ENCODE measurements around the gene LYPD6. TPM values are rescaled to one million over a fixed set of nuclear protein-coding genes. Genes with fewer than 3 reads are reported as not detected.

LYPD6 gene
- polyA plus RNA-seq, 1 of the 3 experiments (the other 2 are of a cell fraction), result 8.1 TPM

DNA sequence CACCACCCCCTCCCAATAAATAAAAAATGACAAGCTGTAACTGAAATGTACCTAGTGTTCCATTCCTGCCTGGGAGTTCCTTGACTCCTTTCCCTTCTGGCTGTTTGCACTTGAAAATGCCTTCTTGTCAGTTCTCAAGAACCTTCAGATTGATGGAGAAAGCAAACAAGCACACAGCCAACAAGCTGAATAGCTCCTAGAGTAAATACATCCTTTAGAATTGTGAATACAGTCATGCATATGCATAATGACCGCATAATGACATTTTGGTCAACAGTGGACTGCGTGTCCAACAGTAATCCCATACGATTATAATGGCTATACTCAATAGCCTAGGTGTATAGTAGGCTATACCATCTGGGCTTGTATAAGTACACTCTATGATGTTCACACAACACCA, 97.0 kb downstream of the LYPD6 start:
- no peak overlapping the region for H2AFZ ChIP-seq (ENCODE audit: low read depth)
- no peaks in the 10 kb centered on the region for H3K27me3 ChIP-seq (ENCODE audit: insufficient read depth)
- H3K9me3 ChIP-seq, result no peaks in the 10 kb centered on the region
- H3K4me2 ChIP-seq, result no peak overlapping the region
- no peaks in the 10 kb centered on the region for H3K79me2 ChIP-seq (ENCODE audit: insufficient read depth)
- no peaks in the 10 kb centered on the region for H4K20me1 ChIP-seq (ENCODE audit: insufficient read depth)
- H3K9me2 ChIP-seq, result no peaks in the 10 kb centered on the region
- H3K4me1 ChIP-seq (ENCODE audit: control insufficient read depth in 1 of 2, insufficient read depth in 2 of 2, low read depth in 1 of 2, low read length in 1 of 2), result no peaks in the 10 kb centered on the region; a peak in 1 of 4 replicates
- H3K36me3 ChIP-seq (replicated peaks in 1 of 2; ENCODE audit: control insufficient read depth in 1 of 2, insufficient read depth in 2 of 2, low read length in 1 of 2), result no peaks in the 10 kb centered on the region
- H3K4me3 ChIP-seq (ENCODE audit: low read depth in 2 of 2, low read length in 1 of 2), result no peak overlapping the region
- ChIA-PET CTCF (no interaction called here), POLR2A (no interaction called here)
- no peak overlapping the region for H3K27ac ChIP-seq (ENCODE audit: low read depth in 2 of 2, low read length in 1 of 2)
- TF ChIP-seq, protein P1, sequence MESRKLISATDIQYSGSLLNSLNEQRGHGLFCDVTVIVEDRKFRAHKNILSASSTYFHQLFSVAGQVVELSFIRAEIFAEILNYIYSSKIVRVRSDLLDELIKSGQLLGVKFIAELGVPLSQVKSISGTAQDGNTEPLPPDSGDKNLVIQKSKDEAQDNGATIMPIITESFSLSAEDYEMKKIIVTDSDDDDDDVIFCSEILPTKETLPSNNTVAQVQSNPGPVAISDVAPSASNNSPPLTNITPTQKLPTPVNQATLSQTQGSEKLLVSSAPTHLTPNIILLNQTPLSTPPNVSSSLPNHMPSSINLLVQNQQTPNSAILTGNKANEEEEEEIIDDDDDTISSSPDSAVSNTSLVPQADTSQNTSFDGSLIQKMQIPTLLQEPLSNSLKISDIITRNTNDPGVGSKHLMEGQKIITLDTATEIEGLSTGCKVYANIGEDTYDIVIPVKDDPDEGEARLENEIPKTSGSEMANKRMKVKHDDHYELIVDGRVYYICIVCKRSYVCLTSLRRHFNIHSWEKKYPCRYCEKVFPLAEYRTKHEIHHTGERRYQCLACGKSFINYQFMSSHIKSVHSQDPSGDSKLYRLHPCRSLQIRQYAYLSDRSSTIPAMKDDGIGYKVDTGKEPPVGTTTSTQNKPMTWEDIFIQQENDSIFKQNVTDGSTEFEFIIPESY (IDR thresholded peaks at IDR 0.05; ENCODE audit: borderline replicate concordance, low read depth), result no peak
- TF ChIP-seq SIN3A (IDR thresholded peaks at IDR 0.05; ENCODE audit: borderline replicate concordance, low read depth, low read length), result no peak
- TF ChIP-seq, protein P2, sequence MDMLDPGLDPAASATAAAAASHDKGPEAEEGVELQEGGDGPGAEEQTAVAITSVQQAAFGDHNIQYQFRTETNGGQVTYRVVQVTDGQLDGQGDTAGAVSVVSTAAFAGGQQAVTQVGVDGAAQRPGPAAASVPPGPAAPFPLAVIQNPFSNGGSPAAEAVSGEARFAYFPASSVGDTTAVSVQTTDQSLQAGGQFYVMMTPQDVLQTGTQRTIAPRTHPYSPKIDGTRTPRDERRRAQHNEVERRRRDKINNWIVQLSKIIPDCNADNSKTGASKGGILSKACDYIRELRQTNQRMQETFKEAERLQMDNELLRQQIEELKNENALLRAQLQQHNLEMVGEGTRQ (IDR thresholded peaks at IDR 0.05; ENCODE audit: borderline replicate concordance, low read depth, low read length), result no peak
- no peak for TF ChIP-seq GABPA (IDR thresholded peaks at IDR 0.05; ENCODE audit: low read depth)
- TF ChIP-seq EP300 (IDR thresholded peaks at IDR 0.05; ENCODE audit: borderline replicate concordance in 1 of 2, low read depth in 1 of 2, low read length in 1 of 2), result no peak
- TF ChIP-seq MXI1 (IDR thresholded peaks at IDR 0.05; ENCODE audit: low read depth, low read length), result no peak
- no peak for TF ChIP-seq SMC3 (IDR thresholded peaks at IDR 0.05; ENCODE audit: low read depth, low read length)
- TF ChIP-seq JUND (IDR thresholded peaks at IDR 0.05), result no peak
- no peak for TF ChIP-seq YY1 (IDR thresholded peaks at IDR 0.05; ENCODE audit: low read depth)
- TF ChIP-seq, protein P3, sequence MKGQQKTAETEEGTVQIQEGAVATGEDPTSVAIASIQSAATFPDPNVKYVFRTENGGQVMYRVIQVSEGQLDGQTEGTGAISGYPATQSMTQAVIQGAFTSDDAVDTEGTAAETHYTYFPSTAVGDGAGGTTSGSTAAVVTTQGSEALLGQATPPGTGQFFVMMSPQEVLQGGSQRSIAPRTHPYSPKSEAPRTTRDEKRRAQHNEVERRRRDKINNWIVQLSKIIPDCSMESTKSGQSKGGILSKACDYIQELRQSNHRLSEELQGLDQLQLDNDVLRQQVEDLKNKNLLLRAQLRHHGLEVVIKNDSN (IDR thresholded peaks at IDR 0.05; ENCODE audit: borderline replicate concordance, low read depth), result no peak
- no peak for TF ChIP-seq RXRA (IDR thresholded peaks at IDR 0.05; ENCODE audit: borderline replicate concordance, low read depth)
- TF ChIP-seq MEF2A (IDR thresholded peaks at IDR 0.05; ENCODE audit: borderline replicate concordance, low read depth), result no peak
- TF ChIP-seq RFX5 (IDR thresholded peaks at IDR 0.05; ENCODE audit: low read length), result no peak
- TF ChIP-seq TCF12 (IDR thresholded peaks at IDR 0.05), result no peak
- TF ChIP-seq RAD21 (IDR thresholded peaks at IDR 0.05; ENCODE audit: low read length), result no peak
- WGBS (ENCODE audit: low lambda C conversion rate), result 82% methylated on average over 3 of the region's 3 CpGs
- DNase-seq, result no peak
- no peak overlapping the region for H3K9ac ChIP-seq
- H3F3A ChIP-seq (replicated peaks; ENCODE audit: insufficient read depth), result no peaks in the 10 kb centered on the region

DNA sequence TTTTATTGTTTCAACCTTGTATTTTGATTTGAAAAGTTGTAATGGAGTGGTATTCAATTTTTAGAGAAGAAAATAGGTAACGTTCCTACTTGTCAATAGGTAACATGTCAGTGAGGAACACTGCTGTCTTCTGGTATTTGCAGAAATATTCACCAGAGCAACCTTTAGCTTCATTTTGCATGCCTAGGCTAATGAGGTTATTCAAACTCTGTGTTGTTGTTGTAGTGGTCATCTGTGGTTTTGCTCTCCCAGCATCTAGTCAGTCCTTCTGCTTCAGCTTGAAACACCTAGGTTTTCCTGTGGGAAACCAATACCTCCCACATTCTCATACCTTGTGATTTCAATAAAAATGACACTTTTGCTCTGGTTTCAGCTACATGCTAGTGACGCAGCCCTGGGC, 98.4 kb downstream of the LYPD6 start:
- no peak for DNase-seq
- no peak overlapping the region for H3K27ac ChIP-seq (ENCODE audit: low read depth in 2 of 2, low read length in 1 of 2)
- 76% methylated on average over 2 of the region's 2 CpGs for WGBS (ENCODE audit: low lambda C conversion rate)
- H3K36me3 ChIP-seq (replicated peaks in 1 of 2; ENCODE audit: control insufficient read depth in 1 of 2, insufficient read depth in 2 of 2, low read length in 1 of 2), result no peaks in the 10 kb centered on the region
- H3K9ac ChIP-seq, result no peak overlapping the region
- CTCF ChIA-PET, result no interaction called here
- H2AFZ ChIP-seq (ENCODE audit: low read depth), result no peak overlapping the region
- no peak overlapping the region for H3K4me3 ChIP-seq (ENCODE audit: low read depth in 2 of 2, low read length in 1 of 2)
- H3K27me3 ChIP-seq (ENCODE audit: insufficient read depth), result no peaks in the 10 kb centered on the region
- no peaks in the 10 kb centered on the region for H3K79me2 ChIP-seq (ENCODE audit: insufficient read depth)
- POLR2A ChIA-PET, result no interaction called here
- H4K20me1 ChIP-seq (ENCODE audit: insufficient read depth), result no peaks in the 10 kb centered on the region
- no peaks in the 10 kb centered on the region for H3K9me3 ChIP-seq
- no peaks in the 10 kb centered on the region for H3F3A ChIP-seq (replicated peaks; ENCODE audit: insufficient read depth)
- H3K4me2 ChIP-seq, result no peak overlapping the region
- no peaks in the 10 kb centered on the region for H3K9me2 ChIP-seq
- TF ChIP-seq GABPA (IDR thresholded peaks at IDR 0.05; ENCODE audit: low read depth) (no peak), EP300 (IDR thresholded peaks at IDR 0.05; ENCODE audit: borderline replicate concordance in 1 of 2, low read depth in 1 of 2, low read length in 1 of 2) (no peak), JUND (IDR thresholded peaks at IDR 0.05) (no peak), FOSL2 (IDR thresholded peaks at IDR 0.05; ENCODE audit: borderline replicate concordance, low read depth) (no peak)
- no peaks in the 10 kb centered on the region for H3K4me1 ChIP-seq (ENCODE audit: control insufficient read depth in 1 of 2, insufficient read depth in 2 of 2, low read depth in 1 of 2, low read length in 1 of 2)
